BLaER1 (cell line): ENCODE data around the gene MILR1.
"Not testable (repeated sequence)": the region's sequence is repeated elsewhere in the genome, so short reads cannot be mapped to it uniquely, and the experiment has no call there.

Experiments used
- H3K27ac ChIP-seq: shearing (Covaris generic); formaldehyde crosslinking; 2 replicates; pipeline ENCODE4 v1.8.1; 2022
- H3K27me3 ChIP-seq: shearing (Covaris generic); formaldehyde crosslinking; 2 replicates; pipeline ENCODE4 v1.8.1; 2022
- H3K36me3 ChIP-seq: shearing (Covaris generic); formaldehyde crosslinking; 2 replicates; pipeline ENCODE4 v1.8.1; 2022
- H3K4me1 ChIP-seq: shearing (Covaris generic); formaldehyde crosslinking; 2 replicates; pipeline ENCODE4 v1.8.1; 2022
- H3K4me2 ChIP-seq: shearing (Covaris generic); formaldehyde crosslinking; 2 replicates; pipeline ENCODE4 v1.8.1; 2022
- H3K4me3 ChIP-seq: shearing (Covaris generic); formaldehyde crosslinking; 2 replicates; pipeline ENCODE4 v1.8.1; 2022
- H3K9ac ChIP-seq: shearing (Covaris generic); formaldehyde crosslinking; 2 replicates; pipeline ENCODE4 v1.8.1; 2022
- H3K9me3 ChIP-seq: shearing (Covaris generic); formaldehyde crosslinking; 2 replicates; pipeline ENCODE4 v1.8.1; 2022
- H4K20me1 ChIP-seq: shearing (Covaris generic); formaldehyde crosslinking; 2 replicates; pipeline ENCODE4 v1.8.1; 2022
- Cebpa-rat ChIP-seq: shearing (Covaris generic); IDR thresholded peaks from 2 replicates; pipeline ENCODE4 v1.8.1; 2022

MILR1 gene

GRCh38 chr17:64491994-64492393, 43.1 kb downstream of the MILR1 start:
- Histone ChIP-seq H4K20me1 (peaks cover 51% of the 10 kb centered on the region), H3K27ac (no peak overlapping the region), H3K4me1 (peaks cover 32% of the 10 kb centered on the region), H3K27me3 (no peaks in the 10 kb centered on the region), H3K4me2 (no peak overlapping the region), H3K4me3 (no peak overlapping the region), H3K36me3 (peaks cover 68% of the 10 kb centered on the region), H3K9me3 (no peaks in the 10 kb centered on the region), H3K9ac (no peak overlapping the region)
- no peak for TF ChIP-seq Cebpa-rat

GRCh38 chr17:64492481-64493109, 43.7 kb downstream of the MILR1 start:
- H3K27me3 ChIP-seq = no peaks in the 10 kb centered on the region
- no peak overlapping the region for H3K4me3 ChIP-seq
- no peak overlapping the region for H3K9ac ChIP-seq
- peak overlapping the region; percentile 18; the same call in 1 of the 2 replicates for H3K4me2 ChIP-seq
- peaks cover 57% of the 10 kb centered on the region for H4K20me1 ChIP-seq
- no peak overlapping the region for H3K27ac ChIP-seq
- peaks cover 37% of the 10 kb centered on the region for H3K4me1 ChIP-seq
- no peaks in the 10 kb centered on the region for H3K9me3 ChIP-seq
- TF ChIP-seq Cebpa-rat = peak; percentile 47; the same call in 1 of the 2 replicates
- peaks cover 62% of the 10 kb centered on the region for H3K36me3 ChIP-seq

GRCh38 chr17:64494121-64494520, 45.2 kb downstream of the MILR1 start:
- Histone ChIP-seq H3K27me3 (no peaks in the 10 kb centered on the region), H3K4me1 (peaks cover 52% of the 10 kb centered on the region), H3K27ac (no peak overlapping the region), H4K20me1 (peaks cover 72% of the 10 kb centered on the region), H3K36me3 (peaks cover 54% of the 10 kb centered on the region), H3K4me2 (peak overlapping the region; percentile 87), H3K9ac (peak overlapping the region; percentile 85; the same call in 1 of the 2 replicates), H3K9me3 (no peaks in the 10 kb centered on the region), H3K4me3 (peak overlapping the region; percentile 74)
- no peak for TF ChIP-seq Cebpa-rat

GRCh38 chr17:64495300-64495699, 46.4 kb downstream of the MILR1 start:
- peak overlapping the region; percentile 86; the same call in 1 of the 2 replicates for H3K27ac ChIP-seq
- H4K20me1 ChIP-seq = peaks cover 84% of the 10 kb centered on the region
- H3K36me3 ChIP-seq = peaks cover 54% of the 10 kb centered on the region
- peaks cover 64% of the 10 kb centered on the region for H3K4me1 ChIP-seq
- not testable (repeated sequence) for H3K27me3 ChIP-seq, H3K9me3 ChIP-seq
- peak overlapping the region; percentile 85; the same call in 1 of the 2 replicates for H3K9ac ChIP-seq
- H3K4me3 ChIP-seq = peak overlapping the region; percentile 74
- peak overlapping the region; percentile 87 for H3K4me2 ChIP-seq

- Histone ChIP-seq H3K36me3 (peaks cover 54% of the 10 kb centered on the region), H3K27me3 (no peaks in the 10 kb centered on the region)
Observed at GRCh38 chr17:64496348-64496785, 47.5 kb downstream of the MILR1 start.

GRCh38 chr17:64496786-64497564, 48.1 kb downstream of the MILR1 start, which contains the start of gene POLG2:
Gene POLG2 (minus strand): TSS chr17:64497054. CDS start chr17:64496968, 86 bp downstream.
- H3K36me3 ChIP-seq = peaks cover 54% of the 10 kb centered on the region

More at GRCh38 chr17:64496348-64496785, 47.5 kb downstream of the MILR1 start:
- H3K4me1 ChIP-seq = peaks cover 74% of the 10 kb centered on the region
- TF ChIP-seq Cebpa-rat = no peak
- peaks cover 87% of the 10 kb centered on the region for H4K20me1 ChIP-seq
- peak overlapping the region; percentile 87 for H3K4me2 ChIP-seq
- H3K4me3 ChIP-seq = peak overlapping the region; percentile 74
- H3K9ac ChIP-seq = peak overlapping the region; percentile 85
- H3K27ac ChIP-seq = peak overlapping the region; percentile 86
- H3K9me3 ChIP-seq = no peaks in the 10 kb centered on the region

GRCh38 chr17:64497565-64498035, 48.7 kb downstream of the MILR1 start:
- H3K9ac ChIP-seq = peak overlapping the region; percentile 85
- H3K27ac ChIP-seq = peak overlapping the region; percentile 86
- H3K4me1 ChIP-seq = peaks cover 86% of the 10 kb centered on the region
- H3K9me3 ChIP-seq = no peaks in the 10 kb centered on the region
- H3K36me3 ChIP-seq = peaks cover 54% of the 10 kb centered on the region
- no peaks in the 10 kb centered on the region for H3K27me3 ChIP-seq
- peaks cover 91% of the 10 kb centered on the region for H4K20me1 ChIP-seq
- peak overlapping the region; percentile 87 for H3K4me2 ChIP-seq
- no peak for TF ChIP-seq Cebpa-rat
- peak overlapping the region; percentile 74 for H3K4me3 ChIP-seq

More at GRCh38 chr17:64496786-64497564, 48.1 kb downstream of the MILR1 start, which contains the start of gene POLG2:
- Histone ChIP-seq H3K4me2 (peak within 1 kb of the TSS; percentile 87), H3K9ac (peak within 1 kb of the TSS; percentile 85), H3K9me3 (no peaks in the 10 kb centered on the region), H3K4me1 (peaks cover 80% of the 10 kb centered on the region), H3K4me3 (peak within 1 kb of the TSS; percentile 74), H3K27ac (peak within 1 kb of the TSS; percentile 86), H3K27me3 (no peaks in the 10 kb centered on the region), H4K20me1 (peaks cover 87% of the 10 kb centered on the region)
- no peak for TF ChIP-seq Cebpa-rat

GRCh38 chr17:64498308-64499203, 49.6 kb downstream of the MILR1 start:
- Histone ChIP-seq H3K9me3 (no peaks in the 10 kb centered on the region), H3K27ac (no peak overlapping the region), H3K9ac (0 out of 2 replicates have a peak overlapping the region, but pooled peaks have one; percentile 85), H4K20me1 (peaks cover 93% of the 10 kb centered on the region), H3K4me1 (peaks cover 88% of the 10 kb centered on the region), H3K27me3 (no peaks in the 10 kb centered on the region), H3K36me3 (peaks cover 54% of the 10 kb centered on the region), H3K4me3 (0 out of 2 replicates have a peak overlapping the region, but pooled peaks have one; percentile 74), H3K4me2 (peak overlapping the region; percentile 87)
- no peak for TF ChIP-seq Cebpa-rat
